Transverse colon (tissue), 4 donors: ENCODE results near the gene SLC22A3. TPM values are rescaled to one million over a fixed set of nuclear protein-coding genes. Genes with fewer than 3 reads are reported as not detected.

Experiments
- DNase-seq: peaks from one replicate; pipeline ENCODE4 v3.0.0-alpha.2; 2019
- H3K27ac ChIP-seq, 4 donors: fragments of 200-600 bp; sonication (generic); 2 replicates each; pipeline ENCODE4 v1.5.1; 2016 to 2018; ENCODE audit warnings: inconsistent platforms in 4 of 4
- H3K27me3 ChIP-seq: fragments of 200-600 bp; sonication (generic); 2 replicates; pipeline ENCODE4 v1.5.1; 2017; ENCODE audit warnings: inconsistent platforms
- H3K36me3 ChIP-seq, 4 donors: fragments of 200-600 bp; sonication (generic); 2 replicates each; pipeline ENCODE4 v1.5.1; 2017 to 2019; ENCODE audit warnings: inconsistent platforms in 4 of 4
- H3K4me1 ChIP-seq, 4 donors: fragments of 200-600 bp; sonication (generic); 2 replicates each; pipeline ENCODE4 v1.5.1; 2017 to 2020; ENCODE audit warnings: inconsistent platforms in 4 of 4
- H3K4me3 ChIP-seq, 4 donors: fragments of 200-600 bp; sonication (generic); 1 replicate in 1 of 4; 2 replicates in 3 of 4; pipeline versions ENCODE4 v1.5.1 to v1.6.1; 2017 to 2019; ENCODE audit warnings: inconsistent platforms in 4 of 4
- H3K9me3 ChIP-seq, 2 donors: fragments of 200-600 bp; sonication (generic); 2 replicates each; pipeline ENCODE4 v1.5.1; 2017 to 2019; ENCODE audit warnings: inconsistent platforms in 2 of 2
- CTCF ChIP-seq, 5 experiments: fragments of 200-600 bp in 3 of 5; fragments of 450-650 bp in 2 of 5; sonication (generic) in 3 of 5; IDR thresholded peaks; 1 replicate in 2 of 5; 2 replicates in 3 of 5; pipeline ENCODE4 v1.5.1; 2016 to 2017; ENCODE audit warnings: antibody characterized with exemption in 5 of 5, inconsistent platforms in 3 of 5, mild to moderate bottlenecking in 2 of 5, moderate library complexity in 1 of 5
- EP300 ChIP-seq: sonication (generic); formaldehyde crosslinking; IDR thresholded peaks from one replicate; pipeline ENCODE4 v1.6.1; 2017; ENCODE audit warnings: antibody characterized with exemption, low read depth
- POLR2A ChIP-seq: fragments of 450-650 bp; IDR thresholded peaks from one replicate; pipeline ENCODE4 v1.6.1; 2016; ENCODE audit warnings: antibody characterized with exemption, mild to moderate bottlenecking, moderate library complexity
- POLR2AphosphoS5 ChIP-seq, 3 donors: sonication (generic); formaldehyde crosslinking; IDR thresholded peaks; one replicate each; pipeline ENCODE4 v1.6.1; 2016; ENCODE audit warnings: antibody characterized with exemption in 3 of 3
- WGBS, 2 donors: methylation state at CpG; one replicate each; pipeline ENCODE4 v1.1.5; 2018; ENCODE audit warnings: low coverage in 1 of 2; 5-methylcytosine and 5-hydroxymethylcytosine counted together
- in situ Hi-C, 4 donors: fragments of 200-750 bp; cut with MboI; loops; one replicate each; pipeline versions ENCODE4 v1.15.0 to v1.15.1; 2017; ENCODE audit warnings: low sequenced_read_pairs in 3 of 4, low pct_ligation_motif_present in 1 of 4, low pct_unique_long_range_greater_than_20kb in 1 of 4
- intact Hi-C: fragments of 100-400 bp; cut with DNase I; formaldehyde crosslinking; loops from one replicate; pipeline ENCODE4 v1.15.1; 2023; ENCODE audit warnings: low total_unique reads
- total RNA-seq, 4 donors: library from RNA; depleted of rRNA; stranded (reverse); fragments of >200 nt; gene quantifications; one replicate each; pipeline ENCODE4 v1.1.0, GENCODE V29; 2016

The SLC22A3 gene
- total RNA-seq, 4 donors from 2014 or later = 4.5 to 12.0 (median 6.9) TPM

- no peaks in the 10 kb centered on the region for H3K36me3 ChIP-seq
- H3K27me3 ChIP-seq = no peaks in the 10 kb centered on the region
Observed at GRCh38 chr6:160360955-160361354, 12.8 kb downstream of the SLC22A3 start.

GRCh38 chr6:160362556-160362955, 14.4 kb downstream of the SLC22A3 start:
- Histone ChIP-seq H3K9me3 (no peaks in the 10 kb centered on the region), H3K36me3 (no peaks in the 10 kb centered on the region), H3K27me3 (no peaks in the 10 kb centered on the region), H3K4me3 (no peak overlapping the region), H3K27ac (no peak overlapping the region), H3K4me1 (no peaks in the 10 kb centered on the region)
- DNase-seq = no peak
- WGBS, 2 donors = 94% methylated on average over 26 of the region's 28 CpGs; no CpG with 5 or more reads in 1 of the 2 donors
- no peak for TF ChIP-seq CTCF (IDR thresholded peaks at IDR 0.05)
- TF ChIP-seq POLR2AphosphoS5 (IDR thresholded peaks at IDR 0.05) = no peak
- TF ChIP-seq POLR2A = no peak
- TF ChIP-seq EP300 = no peak
- in situ Hi-C loops = no loop called here
- intact Hi-C loops = no loop called here

More at GRCh38 chr6:160360955-160361354, 12.8 kb downstream of the SLC22A3 start:
- no peak overlapping the region for H3K4me3 ChIP-seq
- H3K27ac ChIP-seq = no peak overlapping the region
- in situ Hi-C loops (no loop called here), intact Hi-C loops (no loop called here)
- DNase-seq = no peak
- TF ChIP-seq POLR2AphosphoS5 (IDR thresholded peaks at IDR 0.05) (no peak), CTCF (IDR thresholded peaks at IDR 0.05) (no peak), EP300 (no peak), POLR2A (no peak)
- no peaks in the 10 kb centered on the region for H3K4me1 ChIP-seq
- no peaks in the 10 kb centered on the region for H3K9me3 ChIP-seq

- Histone ChIP-seq H3K27ac (no peak overlapping the region), H3K4me1 (no peaks in the 10 kb centered on the region), H3K27me3 (no peaks in the 10 kb centered on the region), H3K9me3 (no peaks in the 10 kb centered on the region), H3K36me3 (no peaks in the 10 kb centered on the region), H3K4me3 (no peak overlapping the region)
- WGBS, 2 donors = 87 to 88% methylated on average over 14 to 25 of the region's 30 CpGs
- in situ Hi-C loops (no loop called here), intact Hi-C loops (no loop called here)
- DNase-seq = no peak
- TF ChIP-seq POLR2A = no peak
- TF ChIP-seq CTCF (IDR thresholded peaks at IDR 0.05) = no peak
- no peak for TF ChIP-seq EP300
- TF ChIP-seq POLR2AphosphoS5 (IDR thresholded peaks at IDR 0.05) = no peak
Observed at GRCh38 chr6:160363016-160363996, 15.1 kb downstream of the SLC22A3 start.

- H3K27ac ChIP-seq = no peak overlapping the region
- no peak overlapping the region for H3K4me3 ChIP-seq
- H3K4me1 ChIP-seq = no peaks in the 10 kb centered on the region
- no peak for DNase-seq
- no peaks in the 10 kb centered on the region for H3K36me3 ChIP-seq
- no peaks in the 10 kb centered on the region for H3K27me3 ChIP-seq
- intact Hi-C loops = no loop called here
- TF ChIP-seq CTCF (IDR thresholded peaks at IDR 0.05) (no peak), POLR2AphosphoS5 (IDR thresholded peaks at IDR 0.05) (no peak), EP300 (no peak), POLR2A (no peak)
- no peaks in the 10 kb centered on the region for H3K9me3 ChIP-seq
- in situ Hi-C loops = no loop called here
Observed at GRCh38 chr6:160365117-160365516, 16.9 kb downstream of the SLC22A3 start.
